NCI-H510A treated with DMSO at 0.1 percent for 48 hours (cell line): Measurements from ENCODE around the gene TMC4.
"Not testable (repeated sequence)": the region's sequence is repeated elsewhere in the genome, so short reads cannot be mapped to it uniquely, and the experiment has no call there.

Source experiments
- DNase-seq: peaks from one replicate; lab custom pipeline; 2025; lab: John Stamatoyannopoulos, UW

Gene TMC4

DNA sequence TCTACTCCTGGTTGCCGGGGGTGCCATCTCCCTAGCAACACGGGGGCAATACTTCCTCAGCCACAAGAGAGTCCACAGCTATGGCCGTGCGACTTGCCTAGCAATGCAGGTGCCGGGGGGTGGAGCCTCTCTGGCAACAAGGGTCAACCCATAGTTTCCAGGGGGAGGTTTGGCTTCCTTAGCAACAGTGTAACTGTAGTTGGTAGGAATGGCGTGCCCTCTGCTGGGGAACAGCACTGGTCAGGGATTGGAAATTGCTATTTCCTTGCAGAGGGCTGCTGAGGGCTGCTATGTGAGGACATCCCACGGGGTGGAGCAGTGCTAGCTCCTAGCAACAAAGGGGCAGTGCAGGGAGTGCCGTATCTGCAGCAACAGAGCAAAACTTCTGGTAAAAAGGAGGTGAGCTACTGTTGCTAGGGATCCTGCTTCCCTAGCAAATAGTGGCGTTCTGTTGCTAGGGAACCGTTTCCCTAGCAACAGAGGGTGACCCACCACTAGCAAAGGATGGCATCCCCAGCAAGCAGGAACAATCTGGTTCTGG is 7.0 kb upstream of the TMC4 start:
- DNase-seq: peak; percentile 77

DNA sequence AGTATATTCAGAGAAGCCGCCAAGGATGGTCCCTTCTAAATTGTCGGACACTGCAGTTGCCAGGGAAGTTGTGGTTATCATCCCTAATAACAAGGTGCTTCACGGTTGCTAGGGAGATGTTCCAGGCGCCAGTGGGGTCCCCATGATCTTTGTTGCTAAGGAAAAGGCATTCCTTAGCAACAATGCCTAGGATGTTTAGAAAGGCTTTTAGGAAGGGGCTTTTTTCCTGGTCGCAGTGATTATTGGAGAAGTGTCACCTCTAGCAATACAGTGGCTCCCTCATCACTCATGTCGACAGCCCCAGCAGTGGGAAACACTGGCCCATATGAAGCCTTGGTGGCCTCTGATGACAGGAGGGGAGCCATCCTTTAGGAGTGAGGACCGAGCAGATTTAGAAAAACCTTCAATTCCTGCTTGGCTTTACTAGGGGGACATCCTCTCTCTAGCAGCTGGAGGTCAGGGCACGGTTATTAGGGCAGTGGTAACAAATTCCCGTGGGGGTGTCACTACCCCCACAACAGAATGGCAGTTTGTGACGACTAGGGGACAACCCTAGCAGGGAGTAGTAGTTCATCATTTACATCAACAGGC is 6.4 kb upstream of the TMC4 start:
- DNase-seq: no peak

DNA sequence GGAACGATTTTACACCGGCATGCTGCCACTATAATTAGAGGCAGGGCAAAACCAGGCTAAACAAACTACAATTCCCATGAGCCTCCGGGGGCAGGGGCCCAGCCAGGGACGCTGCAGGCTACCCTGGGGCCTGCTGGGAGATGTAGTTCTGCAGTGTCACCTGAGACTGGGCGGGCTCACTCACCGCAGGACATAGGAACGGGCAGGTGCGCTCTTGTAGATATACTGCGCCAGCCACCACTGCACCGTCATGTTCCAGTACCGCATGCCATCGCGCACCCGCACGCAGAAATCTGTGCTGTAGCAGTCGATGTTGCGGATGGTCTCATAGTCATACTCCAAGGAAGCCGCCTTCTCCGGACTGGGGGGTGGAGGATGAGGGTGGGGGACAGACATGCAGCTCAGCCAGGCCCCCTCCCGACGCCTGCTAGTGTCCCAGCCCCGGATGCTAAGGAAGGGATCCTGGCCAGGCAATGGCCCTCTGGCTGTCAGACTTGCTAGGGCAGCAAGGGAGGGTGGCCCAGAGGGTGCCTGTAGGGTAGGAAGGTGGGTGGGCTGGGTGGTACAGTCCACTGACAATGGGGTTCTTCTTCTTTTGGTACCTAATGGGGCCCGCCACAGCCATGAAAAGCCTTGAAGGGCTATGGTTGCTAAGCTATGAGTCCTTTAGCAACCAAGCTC is 5.8 kb upstream of the TMC4 start:
- peak; percentile 73 for DNase-seq

DNA sequence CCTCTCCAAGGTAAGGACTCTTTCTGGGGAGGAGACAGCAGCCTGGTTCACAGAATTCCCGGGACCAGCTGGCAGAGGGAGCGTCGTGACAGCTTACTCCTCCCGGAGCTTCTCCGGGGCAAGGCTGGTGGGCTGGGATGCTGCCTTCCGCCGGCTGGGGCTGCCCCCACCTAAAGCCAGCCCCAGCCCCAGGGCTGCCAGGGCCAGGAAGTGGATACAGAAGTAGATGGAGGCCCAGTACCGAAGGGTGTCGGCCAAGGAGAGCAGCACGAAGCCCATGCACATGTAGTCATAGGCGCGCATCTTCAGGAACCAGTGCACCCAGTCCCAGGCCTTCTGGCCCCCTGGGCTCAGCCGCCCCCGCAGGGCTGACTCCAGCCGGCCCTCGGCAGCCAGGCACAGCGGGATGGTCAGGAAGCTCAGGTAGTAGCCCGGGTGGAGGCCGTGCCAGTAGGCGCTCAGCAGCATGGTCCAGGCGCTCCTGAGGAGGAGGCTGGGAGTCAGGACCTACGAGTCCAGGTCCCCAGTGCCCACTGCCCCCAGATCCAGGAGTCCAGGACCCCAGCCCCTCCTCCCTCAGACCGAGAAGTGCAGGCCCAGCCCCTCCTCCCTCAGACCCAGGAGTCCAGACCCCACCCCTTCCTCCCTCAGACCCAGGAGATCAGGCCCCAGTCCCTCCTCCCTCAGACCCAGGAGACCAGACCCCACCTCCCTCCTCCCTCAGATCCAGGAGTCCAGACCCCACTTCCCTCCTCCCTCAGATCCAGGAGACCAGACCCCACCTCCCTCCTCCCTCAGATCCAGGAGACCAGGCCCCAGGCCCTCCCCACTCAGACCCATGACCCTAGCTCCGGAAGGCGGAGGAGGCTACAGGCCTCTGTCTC is 1.2 kb upstream of the TMC4 start:
- DNase-seq: no peak

DNA sequence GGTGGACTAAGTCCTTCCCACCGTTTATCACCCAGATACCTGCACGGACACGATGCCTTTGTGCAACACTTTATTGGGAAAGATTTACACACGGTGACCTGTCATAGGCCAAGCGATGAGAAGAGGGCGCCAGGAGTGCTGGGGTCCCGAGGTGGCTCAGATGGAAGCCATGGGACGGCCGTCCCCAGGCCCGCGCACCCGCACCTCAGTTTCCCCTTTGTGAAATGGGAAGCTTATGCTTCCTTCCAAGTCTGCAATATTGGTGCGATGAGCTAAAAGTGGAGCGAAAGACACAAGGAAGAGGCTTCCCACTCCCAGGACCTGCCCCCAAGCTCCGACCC is 369 bp upstream of the TMC4 start:
- no peak for DNase-seq

DNA sequence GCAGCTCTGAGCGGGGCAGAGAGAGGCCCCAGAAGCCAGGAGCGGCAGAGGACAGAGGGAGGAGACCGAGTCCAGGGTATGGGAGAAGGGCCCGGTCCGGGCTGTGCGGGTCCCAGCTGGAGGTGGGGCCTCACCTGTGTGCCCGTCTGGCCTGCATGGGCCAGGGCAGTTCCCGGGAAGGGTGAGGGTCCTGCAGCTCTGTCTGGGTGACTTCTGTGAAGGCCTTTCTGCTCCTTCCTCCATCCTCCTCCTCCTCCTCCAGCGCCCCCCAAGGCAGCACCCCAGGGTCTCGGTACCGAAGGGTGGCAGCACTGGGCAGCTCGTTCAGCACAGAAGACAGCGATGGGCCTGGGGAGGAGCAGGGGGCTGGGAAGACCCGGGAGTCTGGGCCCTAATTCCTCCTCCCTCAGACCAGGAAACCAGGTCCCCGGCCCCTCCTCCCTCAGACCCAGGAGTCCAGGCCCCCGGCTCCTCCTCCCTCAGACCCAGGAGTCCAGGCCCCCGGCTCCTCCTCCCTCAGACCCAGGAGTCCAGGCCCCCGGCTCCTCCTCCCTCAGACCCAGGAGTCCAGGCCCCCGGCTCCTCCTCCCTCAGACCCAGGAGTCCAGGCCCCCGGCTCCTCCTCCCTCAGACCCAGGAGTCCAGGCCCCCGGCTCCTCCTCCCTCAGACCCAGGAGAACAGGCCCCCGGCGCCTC is 1.1 kb downstream of the TMC4 start:
- DNase-seq: not testable (repeated sequence)

DNA sequence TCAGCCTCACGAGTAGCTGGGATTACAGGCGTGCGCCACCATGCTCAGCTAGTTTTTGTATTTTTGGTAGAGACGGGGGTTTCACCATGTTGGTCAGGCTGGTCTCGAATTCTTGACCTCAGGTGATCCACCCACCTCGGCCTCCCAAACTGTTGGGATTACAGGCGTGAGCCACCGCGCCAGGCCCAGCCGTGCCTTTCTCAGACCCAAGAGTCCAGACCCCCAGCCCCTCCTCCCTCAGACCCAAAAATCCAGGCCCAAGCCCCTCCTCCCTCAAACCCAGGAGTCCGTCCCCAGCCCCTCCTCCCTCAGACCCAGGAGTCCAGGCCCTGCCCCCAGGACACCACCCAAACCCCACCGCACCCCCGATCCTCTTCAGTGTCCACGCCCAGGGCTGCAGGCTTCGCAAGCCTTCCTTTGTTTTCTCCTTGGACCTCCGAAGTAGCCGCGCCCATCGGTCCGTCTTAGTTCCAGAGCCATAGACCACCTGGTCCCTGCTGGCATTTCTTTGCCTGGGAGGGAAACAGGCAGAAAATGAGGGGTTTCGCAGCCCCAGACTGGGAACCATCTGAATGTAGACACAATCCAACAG is 3.7 kb downstream of the TMC4 start:
- DNase-seq: no peak

DNA sequence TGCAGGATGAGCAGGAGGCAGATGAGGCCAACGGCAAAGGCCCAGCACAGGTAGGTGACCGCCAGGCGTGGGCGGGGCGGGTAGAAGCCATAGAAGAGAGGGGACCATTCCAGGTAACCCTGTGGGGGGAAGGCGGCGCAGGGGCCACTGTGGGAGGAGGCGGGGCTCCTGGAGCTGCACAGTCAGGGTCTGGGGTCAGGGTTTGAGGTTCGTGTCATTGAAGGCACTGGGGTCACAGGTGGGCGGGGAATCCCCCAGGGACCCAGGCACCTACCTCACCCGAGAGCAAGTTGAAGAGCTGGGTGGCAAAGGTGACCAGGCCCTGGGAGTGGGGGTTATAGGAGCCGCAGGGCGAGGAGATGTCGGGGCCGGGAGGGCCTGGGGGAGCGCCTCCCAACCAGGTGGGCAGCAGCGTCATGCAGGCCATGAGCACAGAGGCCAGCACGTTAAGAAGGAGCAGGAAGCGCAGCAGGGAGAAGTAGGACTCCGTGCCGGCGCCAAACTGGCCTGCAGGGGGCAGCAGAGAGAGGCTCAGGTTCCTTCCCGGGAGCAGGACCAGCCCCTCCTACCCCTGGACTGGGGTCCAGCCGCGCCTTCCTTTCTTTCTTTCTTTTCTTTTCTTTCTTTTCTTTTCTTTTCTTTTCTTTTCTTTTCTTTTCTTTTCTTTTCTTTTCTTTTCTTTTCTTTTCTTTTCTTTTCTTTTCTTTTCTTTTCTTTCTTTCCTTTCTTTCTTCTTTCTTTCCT is 4.6 kb downstream of the TMC4 start:
- peak; percentile 79 for DNase-seq

DNA sequence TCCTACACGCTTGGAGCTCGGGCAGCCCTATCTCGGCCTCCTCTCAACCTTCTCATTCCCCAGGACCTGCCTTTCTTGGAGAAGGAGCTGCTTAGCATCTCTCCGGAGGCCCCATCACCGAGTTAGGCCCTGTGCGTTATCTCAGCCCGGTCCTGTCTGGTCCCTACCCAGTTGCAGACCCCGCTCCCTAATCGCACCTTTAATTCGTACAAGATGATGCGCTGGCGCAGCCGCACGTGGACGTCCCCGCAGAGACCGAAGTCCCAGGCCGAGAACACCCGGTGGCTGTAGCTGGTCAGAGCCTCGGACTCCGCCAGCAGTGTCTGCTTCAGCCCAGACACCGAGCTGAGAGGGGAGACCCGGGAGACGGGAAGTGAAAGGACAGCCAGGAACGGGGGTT is 7.7 kb downstream of the TMC4 start:
- DNase-seq: no peak

DNA sequence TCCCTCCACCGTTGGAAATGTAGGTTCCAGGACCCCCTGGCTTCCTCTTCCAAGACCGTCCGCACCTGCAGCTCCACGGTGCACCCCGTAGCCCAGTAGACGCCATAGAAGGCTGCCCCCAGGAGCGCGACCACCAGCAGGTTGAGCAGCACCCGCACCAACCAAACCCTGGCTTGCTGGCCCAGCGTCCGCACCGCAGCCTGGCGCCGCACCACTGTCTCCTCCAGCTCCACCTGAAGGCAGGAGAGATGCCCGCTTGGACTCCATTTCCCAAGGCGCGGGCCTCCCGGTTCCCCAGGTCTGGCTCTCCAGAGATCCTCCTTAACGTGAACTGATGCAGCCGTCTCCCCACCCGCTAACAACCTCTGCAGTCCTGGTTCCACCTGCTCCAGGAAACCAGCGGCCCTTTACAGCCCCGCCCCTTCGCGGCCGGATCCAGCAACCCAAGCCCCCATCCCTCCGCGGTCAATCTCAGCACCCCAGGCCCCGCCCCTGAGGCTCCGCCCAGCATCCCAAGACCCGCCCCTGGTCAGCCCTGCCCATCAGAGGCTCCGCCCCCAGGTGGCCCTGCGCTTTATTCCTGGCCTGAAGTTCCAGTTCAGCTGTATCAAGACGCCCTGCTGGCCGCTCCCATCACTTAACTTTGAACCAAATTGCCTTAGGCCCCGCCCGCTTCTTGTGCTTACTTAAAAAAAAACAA is 8.4 kb downstream of the TMC4 start:
- DNase-seq: no peak

DNA sequence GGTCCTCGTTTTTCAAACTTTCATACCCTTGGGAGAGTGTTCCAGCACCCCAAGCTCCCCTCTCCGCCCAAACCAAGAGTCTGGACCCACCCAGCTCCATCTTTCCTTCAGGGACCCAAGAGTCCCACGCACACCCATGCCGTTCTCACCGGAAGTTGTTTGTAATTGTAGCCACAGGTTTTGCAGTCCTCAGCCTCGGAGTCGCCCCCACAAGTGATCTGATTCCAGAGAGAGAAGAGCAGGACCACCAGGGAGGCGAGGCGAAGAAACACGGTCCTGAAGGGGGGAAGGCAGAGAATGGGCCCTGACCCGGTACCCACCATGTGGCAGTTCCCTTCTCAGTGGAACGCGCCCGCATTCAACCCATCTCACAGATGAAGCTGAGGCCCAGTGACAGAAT is 10.1 kb downstream of the TMC4 start:
- no peak for DNase-seq

DNA sequence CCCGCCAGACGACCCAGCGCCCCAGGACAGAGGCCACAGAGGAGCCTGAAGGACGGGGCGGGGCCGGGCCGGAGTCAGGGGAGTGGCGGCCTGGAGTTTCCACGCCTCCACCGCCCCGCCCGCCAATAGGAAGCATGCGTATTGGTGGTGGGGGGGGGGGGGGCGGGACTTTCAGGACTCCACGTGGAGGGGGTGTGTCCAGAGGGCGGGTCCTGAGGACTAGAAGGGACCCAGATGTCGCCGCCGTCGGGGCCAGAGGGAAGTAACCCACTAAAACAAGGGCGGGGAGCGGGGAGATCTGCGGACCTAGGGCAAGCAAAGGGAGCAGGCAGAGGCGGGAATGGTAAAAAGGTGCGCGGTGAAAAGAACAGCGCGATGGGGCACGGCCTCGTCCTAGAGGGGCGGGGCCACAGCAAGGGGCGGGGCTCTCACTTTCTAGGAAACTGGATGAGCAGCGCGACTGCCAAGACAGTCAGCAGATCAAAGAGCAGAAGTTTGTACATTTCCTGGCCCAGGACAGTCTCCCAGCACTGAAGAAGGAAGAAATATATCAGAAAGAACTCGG is 10.6 kb downstream of the TMC4 start:
- no peak for DNase-seq

DNA sequence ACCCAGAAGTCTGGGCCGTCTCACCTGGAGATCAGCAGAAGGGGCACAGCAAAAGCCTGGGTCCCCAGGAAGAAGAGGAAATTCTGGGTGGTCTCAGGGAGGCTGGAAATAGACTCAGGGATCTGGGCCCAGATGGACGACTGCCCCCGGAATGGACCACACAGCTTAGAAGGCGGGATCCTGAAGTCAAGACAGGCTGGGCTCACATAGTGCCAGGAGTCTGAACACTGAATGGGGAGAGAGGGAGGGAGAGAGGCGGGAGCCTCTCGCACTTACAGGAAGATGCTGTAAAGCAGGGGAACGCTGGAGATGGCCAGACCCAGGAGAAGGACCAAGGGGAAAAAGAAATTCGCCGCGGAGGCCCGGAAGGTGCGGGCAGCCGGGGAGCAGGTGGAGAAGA is 12.1 kb downstream of the TMC4 start:
- peak; percentile 36 for DNase-seq

DNA sequence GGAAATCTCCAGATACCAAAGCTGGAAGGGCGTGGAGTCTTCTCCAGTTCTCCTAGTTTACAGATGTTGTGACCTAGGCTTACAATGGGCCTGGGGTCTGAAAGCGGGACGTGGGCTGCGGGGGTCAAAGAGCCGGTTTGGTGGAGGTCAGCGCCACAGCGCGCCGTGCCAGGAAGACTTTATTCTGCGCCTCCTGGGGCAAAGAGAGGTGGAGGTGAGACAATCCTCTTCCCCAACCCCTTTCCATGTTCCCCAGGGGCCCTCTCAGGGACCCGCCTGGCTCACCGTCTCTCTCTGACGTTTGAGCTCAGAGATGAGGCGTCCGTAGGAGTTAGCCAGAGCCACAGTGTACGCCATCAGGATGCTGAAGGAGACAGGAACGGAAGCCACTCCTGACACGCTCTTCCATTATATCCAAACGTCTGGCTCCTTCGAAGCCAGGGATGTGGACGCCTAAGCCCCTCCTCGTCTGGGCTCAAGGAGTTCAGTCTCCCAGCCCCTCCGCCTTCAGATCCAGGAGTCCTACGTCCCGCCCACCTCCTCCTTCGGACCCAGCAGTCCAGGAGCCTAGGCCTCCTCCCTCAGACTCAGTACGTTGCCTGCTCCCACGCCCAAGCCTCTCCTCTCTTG is 12.7 kb downstream of the TMC4 start:
- peak; percentile 47 for DNase-seq

DNA sequence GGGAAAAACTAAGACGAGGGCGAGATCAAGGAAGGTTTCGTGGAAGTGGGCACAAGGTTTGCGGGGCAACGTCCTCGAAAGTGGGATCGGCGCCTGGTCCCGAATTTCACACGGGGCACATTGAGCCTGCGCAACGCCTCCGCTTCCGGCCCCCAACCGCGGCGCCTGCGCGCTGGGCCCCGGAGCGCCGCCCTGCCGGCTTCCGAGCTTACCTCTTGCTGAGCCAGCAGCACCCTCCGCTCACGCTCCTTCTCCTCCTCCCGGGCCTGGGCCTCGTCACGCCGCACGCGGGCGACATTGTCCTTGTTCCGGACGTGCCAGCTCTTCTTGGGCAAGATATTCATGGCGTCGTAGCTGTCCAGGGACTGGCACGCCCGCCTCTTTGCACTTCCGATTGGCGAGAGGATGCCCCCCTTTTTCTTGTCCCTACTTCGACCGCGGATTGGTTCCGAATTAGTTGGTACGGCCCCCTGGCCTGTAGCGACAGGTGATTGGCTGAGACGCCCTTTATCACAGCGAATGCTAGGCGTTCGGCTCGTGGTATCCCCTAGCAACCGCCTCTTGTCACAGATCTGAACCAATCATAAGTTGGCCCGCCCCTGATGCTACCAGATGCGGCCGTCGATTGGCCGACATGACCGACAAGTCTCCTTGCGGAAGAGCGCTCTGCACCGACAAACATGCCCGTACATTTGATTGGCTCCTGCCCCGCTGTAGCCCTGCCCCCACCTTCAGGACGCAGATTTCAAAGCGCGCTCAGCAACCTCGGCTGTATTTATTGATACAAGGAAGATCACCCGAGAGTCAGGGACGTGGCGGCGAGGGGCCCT is 13.4 kb downstream of the TMC4 start, which contains the start of gene LENG1:
TSS of gene LENG1 (minus strand) at position 370 of the 830 bp plus-strand sequence. CDS start at position 344, 26 bp downstream.
- DNase-seq: peak; percentile 98

DNA sequence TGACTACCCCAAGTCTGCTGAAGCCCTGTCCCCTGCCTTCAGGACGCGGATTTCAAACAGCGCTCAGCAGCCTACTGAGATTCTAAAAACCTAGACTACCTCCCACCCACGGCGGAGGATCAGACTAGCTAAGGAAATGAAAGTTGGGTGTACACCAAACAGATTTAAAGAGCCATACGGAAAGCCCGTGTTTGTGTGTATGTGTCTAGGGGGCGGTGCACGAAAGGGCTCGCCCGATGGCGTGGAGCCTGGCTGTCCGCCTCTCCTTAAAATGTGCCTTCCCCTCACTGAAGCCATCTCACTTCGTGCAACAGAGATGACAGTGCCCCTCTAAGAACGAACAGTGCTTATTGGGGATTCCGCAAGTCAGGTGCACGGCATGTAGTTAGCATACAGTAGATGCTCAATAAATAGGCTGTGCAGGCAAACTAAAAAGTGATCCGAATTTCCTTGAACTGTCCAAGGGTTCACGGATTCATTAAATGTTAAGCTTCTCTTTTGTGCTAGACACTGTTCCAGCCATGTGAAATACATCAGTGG is 14.1 kb downstream of the TMC4 start:
- no peak for DNase-seq

DNA sequence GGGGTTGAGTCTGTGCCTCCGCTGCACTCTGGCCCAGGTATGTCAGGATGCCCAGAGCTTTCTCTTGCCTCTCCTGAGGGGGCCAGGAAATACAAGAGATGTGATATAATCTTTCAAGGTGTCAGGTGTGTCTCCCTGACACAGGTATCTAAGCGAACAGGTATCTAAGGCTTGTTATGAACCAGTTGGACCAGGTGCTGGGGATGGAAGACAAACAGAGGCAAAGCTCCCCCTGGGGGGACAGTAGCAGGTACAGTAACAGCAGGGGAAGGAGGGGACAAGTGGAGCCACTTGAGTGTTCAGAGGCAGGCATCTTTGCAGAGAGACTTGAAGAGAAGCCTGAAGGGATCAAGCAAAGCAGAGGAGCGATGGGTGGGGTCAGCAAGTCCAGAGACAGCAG is 16.0 kb downstream of the TMC4 start:
- DNase-seq: peak; percentile 19

DNA sequence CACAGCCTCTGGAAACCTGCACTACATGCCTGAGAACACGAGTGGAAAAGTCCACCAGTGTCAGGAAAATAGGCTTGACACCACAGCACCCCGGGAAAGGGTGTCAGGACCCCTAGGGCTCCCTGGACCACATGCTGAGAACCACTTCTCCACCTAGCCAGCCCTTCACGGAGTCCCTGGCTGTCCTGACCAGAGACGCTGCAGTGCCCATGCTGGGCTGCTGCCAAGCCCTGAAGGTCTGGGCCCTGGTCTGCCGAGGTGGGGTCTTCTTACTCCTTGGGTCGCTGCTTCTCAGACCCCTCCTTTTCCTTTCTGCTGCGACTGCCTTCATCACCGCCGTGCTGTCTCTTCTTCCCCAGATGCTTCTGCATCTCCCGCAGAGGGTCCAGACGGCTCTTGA is 16.5 kb downstream of the TMC4 start:
- DNase-seq: no peak
